BE2C (cell line): Measurements from ENCODE around the gene TMEM14A.
"Not testable (repeated sequence)": the region's sequence is repeated elsewhere in the genome, so short reads cannot be mapped to it uniquely, and the experiment has no call there.

Experiments used
- DNase-seq: peaks from one replicate; pipeline ENCODE4 v3.0.0-alpha.2; 2020
- H3K27me3 ChIP-seq: fragments of 250-450 bp; sonication (Bioruptor Pico); 2 replicates; pipeline ENCODE4 v1.5.1; 2020; ENCODE audit warnings: mild to moderate bottlenecking
- H3K36me3 ChIP-seq: fragments of 250-450 bp; sonication (Bioruptor Pico); 2 replicates; pipeline ENCODE4 v1.5.1; 2020; ENCODE audit warnings: mild to moderate bottlenecking
- H3K4me1 ChIP-seq: fragments of 250-450 bp; sonication (Bioruptor Pico); 2 replicates; pipeline ENCODE4 v1.5.1; 2020
- H3K4me3 ChIP-seq: 2 replicates; pipeline ENCODE4 v1.5.1; 2011; ENCODE audit warnings: low read depth, low read length
- H3K9me3 ChIP-seq: fragments of 250-450 bp; sonication (Bioruptor Pico); 2 replicates; pipeline ENCODE4 v1.5.1; 2020
- CTCF ChIP-seq: IDR thresholded peaks from 2 replicates; pipeline ENCODE4 v1.5.1; 2012; ENCODE audit warnings: mild to moderate bottlenecking, low read depth, low read length

Gene TMEM14A

GRCh38 chr6:52675372-52675771 lies 4.5 kb downstream of the TMEM14A start:
- TF ChIP-seq CTCF, result no peak
- Histone ChIP-seq H3K9me3 (no peaks in the 10 kb centered on the region), H3K27me3 (no peaks in the 10 kb centered on the region), H3K36me3 (no peaks in the 10 kb centered on the region; the same call in 1 of the 2 replicates), H3K4me1 (no peaks in the 10 kb centered on the region), H3K4me3 (no peak overlapping the region)
- no peak for DNase-seq

GRCh38 chr6:52676631-52677030 lies 5.7 kb downstream of the TMEM14A start:
- H3K9me3 ChIP-seq, DNase-seq, H3K4me1 ChIP-seq, H3K27me3 ChIP-seq, H3K36me3 ChIP-seq, H3K4me3 ChIP-seq: not testable (repeated sequence)

GRCh38 chr6:52681416-52681815 lies 10.5 kb downstream of the TMEM14A start:
- H3K4me3 ChIP-seq, result no peak overlapping the region
- no peak for DNase-seq
- no peaks in the 10 kb centered on the region for H3K4me1 ChIP-seq
- H3K9me3 ChIP-seq, result no peaks in the 10 kb centered on the region
- peaks cover 7% of the 10 kb centered on the region for H3K36me3 ChIP-seq
- H3K27me3 ChIP-seq, result no peaks in the 10 kb centered on the region
- TF ChIP-seq CTCF, result no peak

GRCh38 chr6:52686878-52687699 lies 16.2 kb downstream of the TMEM14A start:
- DNase-seq, result no peak
- Histone ChIP-seq H3K9me3 (no peaks in the 10 kb centered on the region), H3K4me3 (no peak overlapping the region), H3K4me1 (no peaks in the 10 kb centered on the region), H3K36me3 (peaks cover 2% of the 10 kb centered on the region), H3K27me3 (no peaks in the 10 kb centered on the region)
- no peak for TF ChIP-seq CTCF

- DNase-seq, result no peak
- H3K4me1 ChIP-seq, result no peaks in the 10 kb centered on the region
- no peaks in the 10 kb centered on the region for H3K27me3 ChIP-seq
- H3K4me3 ChIP-seq, result no peak overlapping the region
- no peaks in the 10 kb centered on the region for H3K9me3 ChIP-seq
- H3K36me3 ChIP-seq, result no peaks in the 10 kb centered on the region
- TF ChIP-seq CTCF, result no peak
Measured at GRCh38 chr6:52689857-52690256, 18.9 kb downstream of the TMEM14A start.

- Histone ChIP-seq H3K4me3 (no peak overlapping the region), H3K36me3 (no peaks in the 10 kb centered on the region), H3K27me3 (no peaks in the 10 kb centered on the region), H3K4me1 (no peaks in the 10 kb centered on the region), H3K9me3 (no peaks in the 10 kb centered on the region)
- no peak for TF ChIP-seq CTCF
- no peak for DNase-seq
Measured at GRCh38 chr6:52691718-52692117, 20.8 kb downstream of the TMEM14A start.
